Caco-2 (cell line): ENCODE data around the gene PRKAR1B. TPM values are rescaled to one million over a fixed set of nuclear protein-coding genes. Genes with fewer than 3 reads are reported as not detected.

Experiments
- BruUV-seq: library from RNA; stranded (reverse); fragments of 400-500 nt; replicated peaks from 2 replicates; lab custom pipeline; 2021; lab: Mats Ljungman, UMichigan
- CTCF ChIA-PET: fragments of 300-600 bp; sonication (Branson Sonifier 250); formaldehyde crosslinking; loops from one replicate; lab custom pipeline; 2022; ENCODE audit warnings: antibody characterized with exemption; lab: Charles Lee
- POLR2A ChIA-PET: fragments of 300-600 bp; sonication (Branson Sonifier 250); formaldehyde crosslinking; loops from one replicate; lab custom pipeline; 2022; ENCODE audit warnings: antibody characterized with exemption; lab: Charles Lee
- DNase-seq, 2 experiments: peaks; one replicate each; pipeline versions ENCODE4 v3.0.0 to v3.0.0-alpha.2; 2020 to 2022
- H3K27me3 ChIP-seq: replicated peaks from 2 replicates; pipeline ENCODE4 v1.6.0; 2011; ENCODE audit warnings: low read length; ENCODE audit not compliant: control insufficient read depth, insufficient read depth
- H3K36me3 ChIP-seq: 2 replicates; pipeline ENCODE4 v1.5.1; 2011; ENCODE audit warnings: low read length; ENCODE audit not compliant: control insufficient read depth, insufficient read depth
- H3K4me1 ChIP-seq: fragments of 250-450 bp; sonication (Bioruptor Pico); 2 replicates; pipeline ENCODE4 v1.5.1; 2020; ENCODE audit warnings: mild to moderate bottlenecking
- H3K4me3 ChIP-seq: 2 replicates; pipeline ENCODE4 v1.5.1; 2011; ENCODE audit warnings: low read depth, mild to moderate bottlenecking, control low read depth, low read length
- H3K9me3 ChIP-seq: fragments of 250-450 bp; sonication (Bioruptor Pico); 2 replicates; pipeline ENCODE4 v1.5.1; 2020; ENCODE audit warnings: mild to moderate bottlenecking, moderate library complexity
- H3K27ac Mint-ChIP-seq: one replicate; pipeline ENCODE4 v1.8.0; 2022; ENCODE audit warnings: mixed read lengths; ENCODE audit not compliant: unreplicated experiment
- H3K27me3 Mint-ChIP-seq: one replicate; pipeline ENCODE4 v1.8.0; 2022; ENCODE audit warnings: mixed read lengths; ENCODE audit not compliant: insufficient read depth, unreplicated experiment
- H3K36me3 Mint-ChIP-seq: one replicate; pipeline ENCODE4 v1.8.0; 2022; ENCODE audit warnings: mild to moderate bottlenecking, mixed read lengths; ENCODE audit not compliant: insufficient read depth, unreplicated experiment
- H3K4me1 Mint-ChIP-seq: one replicate; pipeline ENCODE4 v1.8.0; 2022; ENCODE audit warnings: low read depth, mixed read lengths; ENCODE audit not compliant: unreplicated experiment
- H3K4me3 Mint-ChIP-seq: one replicate; pipeline ENCODE4 v1.8.0; 2022; ENCODE audit warnings: mild to moderate bottlenecking, moderate library complexity, mixed read lengths; ENCODE audit not compliant: unreplicated experiment
- H3K9me3 Mint-ChIP-seq: one replicate; pipeline ENCODE4 v1.8.0; 2022; ENCODE audit warnings: mixed read lengths; ENCODE audit not compliant: unreplicated experiment
- CTCF ChIP-seq, 2 experiments: fragments of 200-600 bp in 1 of 2; IDR thresholded peaks; 1 replicate in 1 of 2; 2 replicates in 1 of 2; pipeline versions ENCODE4 v1.5.1 to v1.8.0; 2011 to 2022; ENCODE audit warnings: antibody characterized with exemption in 1 of 2, control low read depth in 1 of 2, inconsistent platforms in 1 of 2, low read depth in 1 of 2, low read length in 1 of 2, mild to moderate bottlenecking in 1 of 2, moderate library complexity in 1 of 2; ENCODE audit not compliant: insufficient read depth in 1 of 2, severe bottlenecking in 1 of 2, unreplicated experiment in 1 of 2
- intact Hi-C: fragments of 100-400 bp; cut with micrococcal nuclease; formaldehyde crosslinking; loops from one replicate; pipeline ENCODE4 v1.10.0; 2022; ENCODE audit not compliant: unreplicated experiment
- total RNA-seq: library from RNA; stranded (reverse); gene quantifications from 2 replicates; pipeline ENCODE4 v1.2.3, GENCODE V29; 2022

PRKAR1B gene
- total RNA-seq, 1 experiment from 2014 or later: 56.6 TPM

- H3K4me3 Mint-ChIP-seq: no peak overlapping the region
- Histone ChIP-seq H3K27me3 (no peaks in the 10 kb centered on the region), H3K4me3 (no peak overlapping the region), H3K9me3 (no peaks in the 10 kb centered on the region), H3K36me3 (no peaks in the 10 kb centered on the region; the same call in none of the 2 replicates), H3K4me1 (peaks cover 44% of the 10 kb centered on the region)
- no TSS peak for BruUV-seq
- H3K36me3 Mint-ChIP-seq: peaks cover 6% of the 10 kb centered on the region
- DNase-seq: no peak
- POLR2A ChIA-PET: no interaction called here
- CTCF ChIA-PET: no interaction called here
- H3K9me3 Mint-ChIP-seq: no peaks in the 10 kb centered on the region
- H3K27me3 Mint-ChIP-seq: no peaks in the 10 kb centered on the region
- H3K27ac Mint-ChIP-seq: peak overlapping the region; percentile 28
- intact Hi-C loops: no loop called here
- H3K4me1 Mint-ChIP-seq: peaks cover 34% of the 10 kb centered on the region
- no peak for TF ChIP-seq CTCF (IDR thresholded peaks at IDR 0.05; ENCODE audit: insufficient read depth in 1 of 2, low read depth in 1 of 2, low read length in 1 of 2, severe bottlenecking in 1 of 2, unreplicated experiment in 1 of 2)
These were observed 184.9 kb downstream of the PRKAR1B start for GRCh38 chr7:542131-542712.

- Histone ChIP-seq H3K4me1 (peaks cover 47% of the 10 kb centered on the region), H3K27me3 (no peaks in the 10 kb centered on the region), H3K36me3 (no peaks in the 10 kb centered on the region; the same call in 1 of the 2 replicates), H3K9me3 (no peaks in the 10 kb centered on the region), H3K4me3 (no peak overlapping the region)
- DNase-seq: no peak
- H3K4me1 Mint-ChIP-seq: peaks cover 34% of the 10 kb centered on the region
- ChIA-PET POLR2A (no interaction called here), CTCF (no interaction called here)
- BruUV-seq: no TSS peak
- peaks cover 6% of the 10 kb centered on the region for H3K36me3 Mint-ChIP-seq
- H3K27ac Mint-ChIP-seq: peak overlapping the region; percentile 28
- H3K27me3 Mint-ChIP-seq: no peaks in the 10 kb centered on the region
- intact Hi-C loops: no loop called here
- H3K9me3 Mint-ChIP-seq: no peaks in the 10 kb centered on the region
- no peak for TF ChIP-seq CTCF (IDR thresholded peaks at IDR 0.05; ENCODE audit: insufficient read depth in 1 of 2, low read depth in 1 of 2, low read length in 1 of 2, severe bottlenecking in 1 of 2, unreplicated experiment in 1 of 2)
- no peak overlapping the region for H3K4me3 Mint-ChIP-seq
These were observed 185.4 kb downstream of the PRKAR1B start for GRCh38 chr7:541661-542060.

GRCh38 chr7:540997-541396 is 186.1 kb downstream of the PRKAR1B start:
- H3K4me1 Mint-ChIP-seq: peaks cover 34% of the 10 kb centered on the region
- CTCF ChIA-PET: no interaction called here
- H3K4me3 Mint-ChIP-seq: no peak overlapping the region
- H3K36me3 Mint-ChIP-seq: peaks cover 6% of the 10 kb centered on the region
- no peak overlapping the region for H3K4me3 ChIP-seq
- intact Hi-C loops: no loop called here
- TF ChIP-seq CTCF (IDR thresholded peaks at IDR 0.05; ENCODE audit: insufficient read depth in 1 of 2, low read depth in 1 of 2, low read length in 1 of 2, severe bottlenecking in 1 of 2, unreplicated experiment in 1 of 2): no peak
- no peaks in the 10 kb centered on the region; the same call in 1 of the 2 replicates for H3K36me3 ChIP-seq
- H3K4me1 ChIP-seq: peaks cover 47% of the 10 kb centered on the region
- no peaks in the 10 kb centered on the region for H3K27me3 ChIP-seq
- no peaks in the 10 kb centered on the region for H3K9me3 Mint-ChIP-seq
- H3K27me3 Mint-ChIP-seq: no peaks in the 10 kb centered on the region
- H3K27ac Mint-ChIP-seq: peak overlapping the region; percentile 97
- H3K9me3 ChIP-seq: no peaks in the 10 kb centered on the region
- no TSS peak for BruUV-seq
- DNase-seq: no peak
- POLR2A ChIA-PET: no interaction called here
